Left renal pelvis (tissue), 4 donors: ENCODE results near the gene ADRA2B. TPM values are rescaled to one million over a fixed set of nuclear protein-coding genes. Genes with fewer than 3 reads are reported as not detected.
"Not testable (repeated sequence)": the region's sequence is repeated elsewhere in the genome, so short reads cannot be mapped to it uniquely, and the experiment has no call there.

Experiments
- DNase-seq, 4 donors: peaks; one replicate each; pipeline ENCODE4 v3.0.0-alpha.2; 2013; ENCODE audit warnings: low read depth in 4 of 4, low spot score in 3 of 4
- polyA plus RNA-seq, 4 donors: library from polyadenylated mRNA; unstranded; fragments of 120-200 nt; gene quantifications; one replicate each; pipeline ENCODE4 v1.2.1, GENCODE V29; 2013; ENCODE audit not compliant: insufficient read length in 4 of 4

Gene ADRA2B
- polyA plus RNA-seq, result 1 to 10 TPM; 2.2 to 5.1 (median 3.4) TPM

DNA sequence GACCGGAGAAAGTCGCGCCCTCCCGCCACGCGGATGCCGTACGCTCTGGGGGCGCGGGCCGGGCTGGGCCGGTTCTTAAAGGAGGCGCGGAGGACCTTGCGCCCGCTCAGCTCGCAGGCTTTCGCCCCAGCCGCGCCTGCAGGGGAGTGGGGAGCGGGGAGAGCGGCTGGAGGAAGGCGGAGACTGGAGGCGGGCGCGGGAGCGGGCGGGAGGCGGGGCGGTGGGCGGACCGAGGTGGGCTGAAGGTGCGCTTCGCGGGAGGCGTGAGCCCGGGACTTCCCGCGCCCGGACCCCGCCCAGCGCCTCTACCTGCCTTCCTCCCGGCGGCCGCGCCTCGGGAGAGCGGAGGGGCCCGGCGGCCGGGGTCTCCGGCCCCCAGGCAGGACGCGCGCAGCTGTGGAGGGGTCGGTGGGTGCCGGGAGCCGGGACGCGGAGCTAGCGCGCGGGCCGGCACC, at the start of gene ADRA2B:
TSS of gene ADRA2B (minus strand) at position 148 of the 455 bp plus-strand sequence. CDS start 422 bp downstream, outside the sequence.
- DNase-seq, result peak; percentile 50 to 65 (median 58)

DNA sequence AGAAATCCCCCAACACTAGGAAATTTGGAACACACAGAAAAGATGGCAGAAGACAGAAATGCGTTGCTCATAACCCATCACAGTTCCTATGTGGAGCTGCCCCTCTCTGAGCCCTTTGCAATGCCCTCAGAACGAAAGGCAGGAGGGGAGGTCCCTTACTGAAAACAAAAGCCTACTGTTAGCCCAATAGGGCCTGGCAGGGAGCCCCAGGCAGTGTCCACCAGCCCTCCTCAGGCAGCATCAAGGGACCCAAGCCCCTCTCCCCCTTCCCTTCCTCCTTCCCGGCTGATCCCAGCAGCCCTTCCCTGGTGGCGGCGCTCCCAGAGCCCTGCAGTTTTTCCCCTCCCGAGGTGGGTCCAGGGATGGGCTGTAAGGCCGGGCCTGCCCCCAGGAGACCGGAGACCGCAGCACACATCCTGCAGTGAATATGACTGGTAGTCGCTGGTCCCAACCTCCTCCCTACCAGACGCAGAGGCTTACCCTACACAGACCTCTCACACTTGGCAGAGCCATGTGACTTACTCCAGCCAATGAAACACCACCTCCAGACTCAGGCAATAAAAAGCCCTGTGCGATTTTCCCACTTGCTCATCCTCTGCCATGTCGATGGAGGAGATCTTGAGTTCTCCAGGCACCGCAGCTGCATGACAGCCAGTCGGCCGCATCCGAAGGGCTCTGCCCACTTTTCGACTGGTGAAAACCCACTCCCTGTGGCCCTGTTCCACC, 48.3 kb upstream of the ADRA2B start:
- DNase-seq, result no peak

DNA sequence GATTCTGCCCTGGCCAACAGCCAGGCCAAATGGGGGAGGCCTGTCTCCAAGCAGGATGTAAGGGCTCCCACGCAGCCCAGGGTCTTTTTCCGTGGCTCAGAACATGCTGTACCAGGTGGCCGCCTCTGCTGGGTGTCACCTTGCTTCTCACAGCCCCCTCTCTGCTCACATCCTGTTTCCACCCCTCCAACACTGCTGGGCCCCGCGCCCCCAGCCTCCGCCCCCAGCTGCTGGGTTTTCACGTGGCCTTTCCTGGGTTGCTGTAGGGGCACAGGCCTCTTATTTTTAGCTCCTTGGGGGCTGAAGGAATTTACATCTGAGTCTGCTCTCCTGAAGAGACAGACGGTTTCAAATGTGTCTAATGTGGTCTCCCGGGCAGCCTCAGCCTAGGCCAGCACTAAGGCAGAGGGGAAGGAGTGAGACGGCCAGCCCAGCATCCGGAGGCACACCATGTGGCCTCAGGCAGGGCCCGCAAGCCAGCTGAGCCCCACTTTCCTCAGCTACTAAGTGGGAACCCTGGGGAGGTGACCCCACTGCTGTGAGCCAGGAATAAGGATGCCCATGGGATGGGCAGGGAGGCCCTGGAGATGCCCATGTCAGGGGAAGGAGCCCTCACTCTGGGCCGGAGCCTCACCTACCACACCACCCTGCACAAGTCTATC, 47.5 kb upstream of the ADRA2B start:
- DNase-seq, result no peak

DNA sequence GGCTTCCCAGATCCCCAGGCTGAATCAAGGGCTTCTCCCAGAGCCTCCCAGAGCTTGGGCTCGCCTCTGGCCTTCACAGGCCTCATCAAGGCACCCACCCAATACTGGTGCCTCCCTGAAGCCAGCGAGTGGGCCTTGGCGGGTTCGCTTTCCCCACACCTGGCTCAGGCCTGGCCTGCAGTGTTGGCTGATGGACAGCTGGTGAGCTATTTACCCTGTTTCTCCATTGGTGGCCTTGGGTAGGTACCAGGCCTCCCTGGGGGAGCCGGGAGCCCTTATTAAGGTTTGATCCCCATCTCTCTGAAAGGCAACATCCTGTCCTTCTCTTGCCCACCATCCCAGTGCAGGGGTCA, 47.0 kb upstream of the ADRA2B start:
- no peak for DNase-seq

DNA sequence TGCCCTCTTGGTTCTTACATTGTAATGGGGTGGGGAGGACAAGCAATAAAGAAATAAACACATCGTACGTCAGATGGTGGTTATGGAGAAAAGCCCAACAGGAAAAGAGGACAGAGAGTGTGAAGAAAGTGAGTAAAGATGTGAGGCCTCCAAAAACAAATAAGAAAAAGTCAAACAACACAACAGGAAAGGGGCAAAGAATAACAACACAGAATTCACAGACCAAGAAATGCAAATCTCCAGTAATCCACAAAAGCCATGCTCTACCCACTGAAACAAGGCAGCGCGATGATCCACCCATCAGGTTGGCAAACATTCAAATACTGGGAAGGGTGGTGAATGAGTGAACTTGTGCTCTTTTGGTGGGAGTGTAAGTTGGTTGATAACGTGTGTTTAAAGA, 45.5 kb upstream of the ADRA2B start:
- no peak for DNase-seq

DNA sequence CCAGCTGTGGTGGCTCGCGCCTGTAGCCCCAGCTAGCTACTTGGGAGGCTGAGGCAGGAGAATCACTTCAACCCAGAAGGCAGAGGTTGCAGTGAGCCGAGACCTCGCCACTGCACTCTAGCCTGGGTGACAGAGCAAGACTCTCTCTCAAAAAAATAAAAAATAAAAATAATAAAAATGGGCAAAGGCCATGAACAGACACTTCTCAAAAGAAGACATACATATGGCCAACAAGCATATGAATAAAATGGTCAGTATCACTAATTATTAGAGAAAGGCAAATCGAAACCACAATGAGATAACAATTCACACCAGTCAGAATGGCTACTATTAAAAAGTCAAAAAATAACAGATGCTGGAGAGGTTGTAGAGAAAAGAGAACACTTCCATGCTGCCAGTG, 44.0 kb upstream of the ADRA2B start:
- DNase-seq, result not testable (repeated sequence)

DNA sequence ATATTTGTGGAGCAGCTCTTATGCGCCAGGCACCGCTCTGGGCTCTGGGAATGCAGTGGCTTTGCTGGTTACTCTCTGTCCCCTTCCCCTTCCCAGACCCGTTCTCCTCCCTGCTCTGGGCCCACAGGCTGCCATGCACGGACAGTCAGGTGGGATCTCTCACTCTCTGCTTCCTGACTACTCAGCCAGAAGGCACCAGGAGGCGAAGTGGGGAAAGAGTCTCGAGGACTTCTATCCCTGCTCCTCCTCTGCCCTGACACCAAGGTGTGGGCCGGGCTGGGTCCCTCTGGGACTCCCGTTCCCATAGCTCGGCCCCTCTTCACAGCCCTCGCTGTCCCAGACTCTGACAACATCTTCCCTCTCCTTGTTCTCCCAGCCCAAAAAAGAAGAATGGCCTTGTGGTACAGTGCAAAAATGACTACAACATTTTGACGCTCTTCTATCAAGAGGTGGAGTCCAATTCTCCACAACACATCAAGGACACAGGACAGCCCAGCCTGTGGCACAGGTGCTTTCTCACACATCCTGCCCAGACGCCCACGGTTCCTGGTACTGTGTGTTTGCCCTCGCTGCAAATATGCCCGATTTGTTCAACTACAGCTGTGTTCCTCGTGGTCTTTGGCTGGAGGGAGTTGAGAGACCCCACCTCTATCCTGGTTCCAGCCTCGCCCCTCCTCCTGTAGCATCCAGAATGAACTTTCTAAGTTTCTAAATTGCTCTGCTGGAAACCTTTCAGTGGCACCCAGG, 42.9 kb upstream of the ADRA2B start:
- DNase-seq, result no peak

DNA sequence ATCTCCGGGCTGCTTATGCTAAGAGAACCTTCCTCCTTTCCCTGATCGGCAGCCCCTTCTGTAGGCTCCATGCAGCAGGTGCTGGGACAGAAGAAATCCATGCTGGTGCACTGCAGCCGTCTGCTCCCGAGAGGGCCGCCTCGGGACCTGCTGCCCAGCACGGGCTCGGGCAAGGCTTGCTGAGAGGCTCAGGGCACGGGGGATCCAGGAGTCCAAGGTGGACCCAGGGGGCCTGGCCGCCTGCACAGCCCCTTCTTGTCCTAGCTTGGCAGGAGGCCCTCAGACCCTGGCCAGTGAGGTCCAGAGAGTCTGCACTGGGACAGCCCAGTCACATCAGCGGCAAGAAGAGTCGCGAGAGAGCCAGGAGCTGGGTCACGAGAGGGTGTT, 42.2 kb upstream of the ADRA2B start:
- no peak for DNase-seq

DNA sequence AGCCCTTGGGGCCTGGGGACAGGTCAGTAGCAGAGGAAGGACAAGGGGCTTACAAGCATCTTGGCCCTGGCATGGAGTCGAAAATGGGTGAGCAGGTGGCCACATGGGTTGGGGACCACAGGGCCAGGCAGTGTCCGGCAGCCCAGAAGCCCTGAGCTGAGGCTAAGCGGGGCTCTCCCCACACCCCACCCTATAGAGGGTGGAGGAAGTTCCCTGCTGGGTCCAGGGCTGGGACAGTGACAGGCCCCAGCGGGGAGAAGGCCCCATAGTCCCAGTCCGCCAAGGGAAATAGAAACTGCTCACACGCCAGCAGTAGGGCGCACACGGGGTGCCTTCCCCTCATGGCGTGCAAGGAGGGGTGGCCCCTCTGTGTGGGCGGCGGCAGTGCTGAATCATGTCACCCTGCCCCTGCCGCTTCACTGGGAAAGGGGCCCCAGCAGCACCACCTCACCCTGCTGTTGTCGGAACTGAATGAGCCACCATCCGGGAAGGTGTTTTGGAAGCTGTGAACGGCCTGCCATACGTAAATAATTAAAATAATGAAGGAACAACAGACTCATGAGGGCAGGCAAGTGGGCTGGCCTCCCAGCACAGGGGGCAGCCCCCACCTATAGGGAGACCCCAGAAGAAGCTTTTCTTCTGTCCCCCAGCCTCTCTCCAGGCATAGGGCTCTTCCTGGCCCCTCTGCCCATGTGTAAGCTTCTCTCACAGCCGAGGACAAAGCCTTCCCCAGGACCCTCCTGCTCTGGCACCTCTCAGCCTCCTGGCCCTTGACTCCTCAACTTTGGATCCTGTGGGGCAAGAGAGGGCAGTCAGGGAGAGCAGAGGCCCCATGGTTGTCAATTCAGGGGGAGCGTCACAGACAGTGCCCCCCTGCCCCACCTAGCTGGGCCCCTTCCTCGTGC, 41.5 kb upstream of the ADRA2B start:
- DNase-seq, result no peak

DNA sequence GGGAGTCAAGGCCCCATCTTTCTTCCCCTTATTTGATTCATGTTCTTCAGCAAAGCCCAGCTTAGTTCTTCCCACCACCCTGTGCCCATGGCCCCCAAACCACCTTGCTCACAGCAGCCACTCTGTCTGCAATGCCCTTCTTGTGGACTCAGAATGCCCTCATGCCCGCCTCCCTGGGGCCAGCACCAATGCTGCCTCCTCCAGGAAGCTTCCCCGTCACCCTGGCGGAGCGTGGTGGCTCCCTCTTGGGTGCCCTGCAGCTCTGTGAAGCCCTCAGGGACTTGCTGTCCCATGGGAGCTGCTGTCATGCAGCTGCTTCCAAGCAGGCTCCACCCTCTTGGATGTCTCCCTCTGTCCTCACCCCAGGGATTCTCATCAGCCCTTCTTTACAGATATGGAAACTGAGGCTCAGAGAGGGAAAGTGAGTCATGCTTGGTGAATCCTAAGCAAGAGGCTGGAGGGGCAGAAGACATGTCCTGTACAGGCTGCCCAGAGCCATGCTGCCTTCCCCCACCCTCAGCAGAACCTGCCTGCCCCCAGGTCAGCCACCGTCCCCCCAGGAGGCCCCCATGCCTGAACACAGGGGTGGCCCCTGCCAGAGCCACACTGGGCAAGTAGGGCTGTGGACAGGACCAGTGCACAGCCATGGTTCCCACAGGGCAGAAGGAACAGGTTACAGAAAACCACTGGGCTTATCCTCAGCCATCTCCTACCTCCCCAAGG, 40.7 kb upstream of the ADRA2B start:
- DNase-seq, result no peak

DNA sequence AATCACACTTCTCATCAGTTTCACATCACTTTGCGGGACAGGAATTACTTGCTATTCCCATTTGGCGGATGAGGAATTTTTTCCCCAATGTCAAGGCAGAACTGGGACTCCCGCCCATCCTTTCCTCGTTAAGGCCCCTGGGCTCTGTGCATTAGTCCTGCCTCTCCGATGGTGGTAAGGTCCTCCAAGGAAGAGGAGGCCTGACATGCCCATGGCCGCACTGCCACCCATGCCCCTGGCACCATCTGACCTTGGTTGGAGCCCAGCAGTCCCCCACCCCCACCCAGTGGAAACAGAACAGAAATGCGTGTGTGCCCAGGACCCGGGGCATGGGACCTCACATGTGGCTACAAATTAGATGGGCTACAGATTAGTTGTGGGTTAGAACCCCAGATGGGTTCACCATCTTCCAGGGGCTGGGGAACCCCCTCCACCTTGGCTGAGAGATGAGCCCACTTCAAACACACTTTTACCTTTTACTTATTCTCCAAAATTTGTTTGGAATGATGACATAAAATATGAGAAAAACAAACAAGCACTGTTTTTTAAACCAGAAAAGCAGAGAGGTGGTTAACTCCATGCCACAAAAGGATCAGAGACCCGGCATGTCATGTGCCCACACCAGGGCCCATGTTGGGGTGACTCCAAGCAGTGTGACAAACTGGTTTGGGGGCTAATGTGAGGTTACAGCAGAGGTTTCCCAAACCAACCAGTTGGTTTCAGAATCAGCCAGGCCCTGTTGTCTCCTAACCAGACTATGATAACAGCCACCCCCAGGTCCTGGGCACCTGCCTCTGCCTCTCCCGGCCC, 39.8 kb upstream of the ADRA2B start:
- no peak for DNase-seq

DNA sequence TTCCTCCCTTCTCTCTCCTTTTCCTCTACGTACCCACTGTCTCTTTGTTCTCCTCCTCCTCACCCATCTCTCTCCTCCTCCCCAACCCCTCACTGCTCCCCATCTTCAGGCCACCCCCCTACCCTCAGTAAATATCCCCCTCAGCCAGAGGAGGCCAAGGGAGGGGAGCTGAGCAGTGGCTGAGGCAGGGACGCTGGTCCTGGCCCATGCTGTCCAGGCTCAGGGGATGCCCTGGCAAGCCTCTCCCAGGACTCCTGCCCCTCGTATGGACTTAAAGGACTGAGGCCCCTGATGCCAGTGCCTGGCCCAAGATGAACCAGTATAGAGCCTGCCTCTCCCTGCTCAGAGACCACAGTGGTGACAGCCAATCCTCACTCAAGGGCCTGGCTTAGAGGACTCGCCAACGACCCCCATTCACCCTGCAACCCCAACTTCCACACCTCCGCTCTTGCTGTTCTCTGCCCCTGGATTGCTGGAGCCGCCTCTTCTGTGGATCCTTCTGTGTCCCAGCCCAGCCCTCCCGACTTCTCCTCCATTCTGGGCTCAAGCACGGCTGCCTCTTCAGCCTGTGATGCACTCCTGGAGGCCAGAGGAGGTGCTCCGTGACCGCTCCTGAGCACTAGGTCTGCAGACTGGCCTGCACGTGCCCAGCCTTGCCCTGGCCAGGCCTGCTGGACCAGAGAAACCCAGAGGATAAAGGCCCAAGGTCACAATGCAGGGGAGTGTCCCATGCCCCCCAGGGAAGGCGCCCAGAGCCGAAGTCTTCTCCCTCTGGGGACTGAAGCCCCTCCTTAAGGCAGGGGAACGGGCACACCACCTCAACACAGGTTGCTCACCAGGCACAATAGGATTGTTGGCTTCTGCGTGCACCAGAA, 38.4 kb upstream of the ADRA2B start:
- no peak for DNase-seq

DNA sequence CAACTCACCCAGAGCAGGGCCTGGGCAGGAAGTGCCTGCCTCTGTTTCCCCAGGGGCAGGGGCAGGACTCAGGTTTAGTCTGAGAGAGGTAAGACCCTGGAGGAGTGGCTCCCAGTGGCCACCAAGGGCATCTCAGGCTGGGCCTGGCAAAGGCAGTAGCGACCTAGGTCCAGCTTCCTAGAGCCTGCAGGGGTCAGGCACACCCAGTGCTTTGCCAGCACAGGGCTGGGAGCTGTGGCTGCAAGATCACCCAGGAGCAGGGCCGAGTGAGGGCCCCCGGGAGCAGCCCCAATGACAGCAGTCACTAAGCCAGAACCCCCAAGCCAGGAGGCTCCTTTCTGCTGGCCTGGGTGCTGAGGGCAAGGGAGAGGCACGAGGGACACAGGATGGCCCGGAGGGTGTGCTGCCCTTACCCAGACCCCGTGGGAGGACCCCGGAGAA, 37.6 kb upstream of the ADRA2B start:
- DNase-seq, result no peak

DNA sequence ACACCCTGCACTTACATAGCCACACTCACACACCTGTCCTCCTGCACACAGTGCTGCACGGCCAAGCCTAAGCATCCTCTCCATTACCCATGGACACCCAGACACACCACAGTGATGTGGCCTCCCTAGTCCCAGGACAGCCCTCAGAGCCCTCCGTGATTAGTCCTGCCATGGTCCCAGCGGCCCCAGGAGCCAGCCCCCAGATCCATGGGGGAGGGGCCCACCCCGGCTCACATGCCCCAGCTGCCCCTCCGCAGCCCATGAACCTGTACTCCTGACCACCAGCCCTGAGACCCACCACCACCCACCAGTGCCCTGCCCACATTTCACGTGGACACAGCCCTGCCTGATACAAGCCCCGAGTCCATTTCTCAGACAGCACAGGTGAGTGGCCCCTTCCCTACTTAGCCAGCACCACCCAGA, 36.9 kb upstream of the ADRA2B start:
- no peak for DNase-seq

DNA sequence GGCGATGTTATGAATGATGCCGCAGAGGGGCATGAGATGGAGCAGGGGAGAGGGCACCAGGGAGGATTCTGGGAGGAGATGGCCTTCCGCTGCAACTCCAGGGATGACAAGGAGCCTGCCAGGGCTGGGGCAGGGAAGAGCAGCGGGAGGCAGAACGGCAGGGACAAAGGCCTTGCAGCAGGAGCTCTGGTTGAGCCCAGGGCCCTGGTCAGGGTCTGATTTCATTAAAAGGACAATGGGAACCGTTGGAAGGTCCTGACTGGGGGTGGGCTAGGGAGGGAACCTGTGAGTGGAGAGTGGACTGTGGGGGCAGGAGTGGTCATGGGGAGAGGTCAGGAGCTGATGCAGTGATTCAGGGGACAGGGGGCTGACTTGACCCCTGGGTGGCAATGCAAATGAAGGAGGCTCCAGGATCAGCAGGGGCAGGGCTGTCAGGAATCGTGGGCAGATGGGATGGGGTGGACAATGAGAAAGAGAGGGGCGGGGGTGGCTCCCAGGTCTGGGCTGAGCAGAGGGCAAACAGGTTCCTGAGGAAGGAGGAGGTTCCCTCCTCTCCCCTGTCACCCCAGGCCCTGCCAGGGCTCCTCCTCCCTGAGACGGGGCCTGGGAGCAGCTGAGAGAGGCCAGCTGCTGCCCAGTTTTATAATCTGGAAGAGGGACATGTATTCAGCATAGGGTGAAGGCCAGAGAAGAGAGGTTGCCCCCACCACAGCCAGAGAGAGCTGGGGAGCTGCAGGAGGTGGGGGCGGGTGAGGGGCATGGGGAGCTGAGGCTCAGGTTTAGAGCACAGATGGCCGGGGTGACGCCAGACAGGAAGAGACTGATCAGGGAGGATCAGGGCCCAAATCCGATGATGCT, 36.2 kb upstream of the ADRA2B start:
- no peak for DNase-seq

DNA sequence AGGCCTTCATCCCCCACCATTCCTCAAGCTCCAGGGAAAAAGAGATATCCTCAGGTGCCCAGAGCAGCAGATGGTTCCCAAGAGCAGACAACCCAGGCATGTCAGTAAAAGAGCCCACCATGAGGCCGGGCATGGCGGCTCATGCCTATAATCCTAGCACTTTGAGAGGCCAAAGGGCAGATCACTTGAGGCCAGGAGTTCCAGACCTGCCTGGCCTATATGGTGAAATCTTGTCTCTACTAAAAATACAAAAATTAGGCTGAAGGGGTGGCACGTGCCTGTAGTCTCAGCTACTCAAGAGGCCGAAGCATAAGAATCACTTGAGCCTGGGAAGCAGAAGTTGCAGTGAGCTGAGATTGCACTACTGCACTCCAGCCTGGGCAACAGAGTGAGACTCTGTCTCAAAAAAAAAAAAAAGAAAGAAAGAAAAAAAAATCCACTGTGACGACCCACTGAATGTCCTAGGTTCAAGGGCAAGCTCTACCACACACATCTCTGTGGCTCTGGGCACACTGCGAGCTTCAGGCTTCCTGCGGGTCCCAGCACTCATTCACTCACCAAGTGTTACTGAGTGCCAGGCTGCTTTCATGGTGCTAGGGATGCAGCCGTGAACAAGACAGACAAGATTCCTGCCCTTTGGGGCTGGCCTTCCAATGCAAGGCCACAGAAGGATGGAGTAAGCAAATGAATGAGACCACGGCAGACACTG, 35.4 kb upstream of the ADRA2B start:
- no peak for DNase-seq
